ENCODE data around the gene RAI1.
A peak's percentile ranks its signal among the peaks of the same experiment; 100 is the strongest.

- TF ChIP-seq CTCF (IDR thresholded peaks at IDR 0.05) (peak in 1 of 6 experiments; percentile 3), POLR2A (IDR thresholded peaks at IDR 0.05) (no peak)
These were observed 15.0 kb upstream of the RAI1 start for GRCh38 chr17:17666111-17666714.
